Adipose tissue (tissue), 3 donors: ENCODE results near the gene HIP1. TPM values are rescaled to one million over a fixed set of nuclear protein-coding genes. Genes with fewer than 3 reads are reported as not detected.
"Not testable (repeated sequence)": the region's sequence is repeated elsewhere in the genome, so short reads cannot be mapped to it uniquely, and the experiment has no call there.

ENCODE experiments used
- H3K27ac ChIP-seq: one replicate; pipeline ENCODE4 v1.5.1; 2013; ENCODE audit warnings: low read depth, low read length
- WGBS, 3 donors: extraction: QIAGEN DNeasy Blood & Tissue Kit; methylation state at CpG; one replicate each; pipeline ENCODE4 v1.1.7; 2013; 5-methylcytosine and 5-hydroxymethylcytosine counted together
- polyA plus RNA-seq, 3 donors: library from polyadenylated mRNA; stranded (reverse); fragments of 200-250 nt; gene quantifications; one replicate each; pipeline ENCODE4 v1.2.3, GENCODE V29; 2013
- donor health status: healthy with polysubstance abuse.
- donor health status: Bipolar disorder and iron deficiency.
- donor health status: healthy.

Gene HIP1
- polyA plus RNA-seq, 3 donors, result 4.1 to 15.4 (median 10.7) TPM

DNA sequence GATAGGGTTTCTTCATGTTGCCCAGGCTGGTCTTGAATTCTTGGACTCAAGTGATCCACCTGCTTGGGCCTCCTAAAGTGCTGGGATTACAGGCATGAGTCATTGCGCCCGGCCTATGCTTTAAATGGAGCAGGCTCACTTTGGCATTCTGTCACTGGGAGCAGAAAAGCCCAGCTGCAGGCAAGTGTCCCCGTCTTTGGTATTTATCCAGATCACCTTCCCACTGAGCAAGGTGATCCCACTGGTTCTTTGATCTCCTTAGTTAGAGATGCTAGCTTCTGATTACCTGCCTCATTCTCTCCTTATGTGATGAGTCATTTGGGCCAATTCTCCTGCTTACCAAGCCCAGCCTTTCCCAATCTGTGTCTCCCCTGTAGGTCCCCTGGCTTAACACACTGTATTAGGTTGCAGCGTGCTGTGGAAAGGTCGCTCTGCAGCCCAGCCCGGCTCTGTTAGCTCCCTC lies 207.4 kb downstream of the HIP1 start:
- H3K27ac ChIP-seq, result no peak overlapping the region
- 60 to 79% (median 75%) methylated on average over 6 of the region's 6 CpGs for WGBS, 3 donors

DNA sequence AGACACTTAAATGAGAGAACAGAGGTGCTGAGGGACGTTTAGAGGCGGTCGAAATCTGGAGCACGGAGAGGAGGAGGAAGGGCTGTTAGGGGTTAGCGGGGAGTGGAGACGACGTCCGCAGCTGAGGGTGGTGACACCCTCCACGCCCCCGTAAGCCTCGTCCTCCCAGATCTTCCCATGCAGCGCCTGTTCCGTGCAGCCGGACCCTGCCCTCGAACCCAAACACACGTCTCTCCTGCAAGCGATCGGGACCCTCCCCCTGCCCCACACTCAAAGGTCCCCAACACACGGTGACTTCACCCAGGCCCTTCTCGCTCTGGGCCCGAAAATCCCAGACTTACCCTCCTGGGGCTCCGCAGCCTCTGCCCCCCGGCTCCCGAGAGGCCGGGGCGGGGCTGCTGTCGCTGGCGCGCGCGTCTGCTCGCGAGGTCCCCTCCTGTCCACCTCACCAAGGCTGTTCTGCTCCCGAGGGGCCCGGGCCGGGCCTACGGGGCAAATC lies 211.5 kb downstream of the HIP1 start:
- H3K27ac ChIP-seq, result not testable (repeated sequence)
- WGBS, 3 donors, result 0 to 1% (median 1%) methylated on average over 28 to 37 of the region's 37 CpGs

DNA sequence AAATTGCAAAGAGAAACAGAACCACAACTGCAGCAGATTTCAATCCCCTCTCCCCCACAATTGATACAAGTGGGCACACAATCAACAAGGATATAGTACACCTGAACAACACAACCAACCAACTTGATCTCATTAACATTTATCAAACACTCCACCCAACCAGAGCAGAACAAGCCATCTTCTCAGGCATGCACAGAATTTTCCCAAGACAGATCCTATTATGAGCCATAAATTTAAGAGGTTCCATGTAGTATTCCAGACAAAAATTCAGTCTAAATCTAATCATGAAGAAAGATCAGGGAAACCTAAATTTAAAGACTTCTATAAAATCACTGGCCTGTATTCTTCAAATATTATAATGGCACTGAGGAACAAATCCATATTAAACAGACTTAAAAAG lies 217.0 kb downstream of the HIP1 start:
- H3K27ac ChIP-seq, result not testable (repeated sequence)

DNA sequence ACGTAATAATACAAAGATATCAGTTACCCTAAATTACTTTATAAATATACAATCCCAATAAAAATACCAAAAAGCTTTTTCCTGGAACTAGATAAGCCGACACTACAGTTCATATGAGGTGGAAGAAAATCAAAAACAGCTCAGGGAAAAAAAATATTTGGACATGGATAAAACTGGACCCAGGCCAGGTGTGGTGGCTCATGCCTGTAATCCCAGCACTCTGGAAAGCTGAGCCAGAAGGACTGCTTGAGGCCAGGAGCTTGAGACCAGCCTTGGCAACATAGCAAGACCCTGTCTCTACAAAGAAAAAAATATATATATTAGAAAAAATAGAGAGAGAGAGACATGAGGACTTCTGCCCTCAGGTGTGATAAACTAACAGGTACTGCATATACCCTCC lies 219.9 kb downstream of the HIP1 start:
- 53 to 84% (median 84%) methylated on average over 2 of the region's 2 CpGs for WGBS, 3 donors
- H3K27ac ChIP-seq, result not testable (repeated sequence)

DNA sequence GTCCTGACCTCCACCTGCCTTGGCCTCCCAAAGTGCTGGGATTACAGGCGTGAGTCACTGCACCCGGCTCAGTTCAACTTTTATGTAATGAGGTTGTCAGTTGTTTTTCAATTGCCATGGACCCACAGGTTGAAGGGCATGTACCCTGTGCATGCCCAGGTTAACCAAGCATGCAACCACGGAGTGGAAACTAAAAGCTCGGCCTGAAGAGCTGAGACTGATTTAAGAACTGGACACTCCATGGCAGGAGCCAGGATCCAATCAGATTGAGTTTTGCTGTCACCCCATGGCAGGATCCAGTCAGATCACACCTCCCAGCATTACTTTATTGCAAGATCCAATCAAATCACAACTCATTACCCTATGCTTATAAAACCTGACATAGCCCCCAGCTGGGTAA lies 229.7 kb downstream of the HIP1 start:
- 91 to 95% (median 94%) methylated on average over 2 of the region's 4 CpGs for WGBS, 3 donors
- H3K27ac ChIP-seq, result not testable (repeated sequence)

DNA sequence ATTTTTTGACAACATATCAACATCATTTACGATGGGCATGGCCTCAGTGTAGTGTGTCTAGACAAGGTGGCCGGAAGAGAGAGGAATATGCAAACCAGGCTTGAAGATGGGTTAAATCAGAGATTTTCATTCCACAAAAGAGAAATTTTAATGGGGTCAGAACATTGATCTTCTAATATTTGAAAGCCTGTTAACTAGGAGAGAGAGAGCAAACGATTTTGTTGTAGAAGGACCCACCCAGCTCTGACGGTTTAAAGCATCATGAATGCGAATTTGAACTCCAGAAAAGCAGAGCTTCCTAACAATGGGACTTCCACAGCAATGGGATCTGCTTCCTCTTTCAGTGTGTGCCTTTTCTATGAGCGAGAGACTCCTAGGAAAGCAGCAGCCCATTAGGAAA lies 246.7 kb downstream of the HIP1 start, which contains the start of gene SPDYE5:
Gene SPDYE5, plus strand, starts transcription at position 301 of the 400 bp plus-strand sequence. CDS start 1,728 bp downstream, outside the sequence.
- H3K27ac ChIP-seq, result not testable (repeated sequence)
- 75 to 80% (median 78%) methylated on average over 4 to 5 of the region's 6 CpGs for WGBS, 3 donors

DNA sequence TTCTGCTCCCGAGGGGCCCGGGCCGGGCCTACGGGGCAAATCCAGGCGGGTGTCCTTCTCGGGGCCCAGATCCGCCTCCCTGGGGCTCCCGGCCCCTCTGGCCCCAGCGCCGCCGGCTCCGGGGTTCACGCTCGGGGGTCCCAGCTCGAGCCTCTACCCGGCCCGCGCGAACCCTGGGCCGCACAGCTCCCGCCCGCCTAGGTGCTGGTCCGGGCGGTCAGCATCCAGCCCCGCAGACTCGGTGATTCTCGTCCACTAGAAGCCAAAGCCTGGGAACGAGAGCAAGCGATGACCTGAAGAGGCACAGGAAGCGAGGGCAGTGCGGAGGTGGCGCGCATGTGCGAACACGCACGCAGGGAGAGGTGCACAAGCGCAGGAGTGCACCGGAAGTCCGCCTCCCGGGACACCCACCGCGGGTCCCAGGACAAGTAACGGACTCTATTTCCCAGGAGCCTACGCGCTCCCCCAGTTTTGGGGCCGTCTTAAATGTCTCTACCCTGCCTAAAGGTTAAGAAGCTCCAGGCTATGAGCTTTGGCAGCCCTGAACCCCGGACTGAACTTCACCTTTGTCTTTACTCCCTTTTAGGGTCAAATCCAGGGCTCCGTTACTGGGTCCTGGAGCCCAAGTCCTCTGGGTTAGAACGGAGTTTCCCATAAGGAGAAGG lies 252.6 kb downstream of the HIP1 start, which contains the start of gene POM121C:
Gene POM121C, minus strand, starts transcription at position 321 of the 665 bp plus-strand sequence. CDS start 44,803 bp downstream, outside the sequence.
- WGBS, 3 donors, result 1% methylated on average over 45 to 49 of the region's 49 CpGs
- H3K27ac ChIP-seq, result not testable (repeated sequence)

DNA sequence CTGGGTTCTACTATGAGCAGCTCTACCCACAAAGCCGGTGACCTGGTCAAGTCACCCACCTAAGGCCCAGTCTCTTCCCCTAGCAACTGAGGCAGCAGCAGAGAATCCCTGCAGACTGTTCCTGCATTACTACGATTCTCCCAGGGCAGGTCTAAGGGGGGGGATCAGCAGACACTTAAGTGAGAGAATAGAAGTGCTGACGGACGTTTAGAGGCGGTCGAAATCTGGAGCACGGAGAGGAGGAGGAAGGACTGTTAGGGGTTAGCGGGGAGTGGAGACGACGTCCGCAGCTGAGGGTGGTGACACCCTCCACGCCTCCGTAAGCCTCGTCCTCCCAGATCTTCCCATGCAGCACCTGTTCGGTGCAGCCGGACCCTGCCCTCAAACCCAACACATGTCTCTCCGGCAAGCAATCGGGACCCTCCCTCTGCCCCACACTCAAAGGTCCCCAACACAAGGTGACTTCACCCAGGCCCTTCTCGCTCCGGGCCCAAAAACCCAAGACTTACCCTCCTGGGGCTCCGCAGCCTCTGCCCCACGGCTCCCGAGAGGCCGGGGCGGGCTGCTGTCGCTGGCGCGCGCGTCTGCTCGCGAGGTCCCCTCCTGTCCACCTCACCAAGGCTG lies 253.3 kb downstream of the HIP1 start:
- 1 to 2% (median 1%) methylated on average over 16 to 32 of the region's 32 CpGs for WGBS, 3 donors
- H3K27ac ChIP-seq, result not testable (repeated sequence)

Other genes with a start within 250 kb of the HIP1 start
- gene SPDYE5, start 246.6 kb downstream of the HIP1 start, polyA plus RNA-seq, result under 1 TPM in 1 of 3 donors, not detected in 2; 0.08 TPM
- 10 to 100 TPM in 1 of 3 donors, under 1 TPM in 2; 0.23 to 10.6 (median 0.82) TPM for gene CCL26, start 33.3 kb upstream of the HIP1 start, polyA plus RNA-seq
- 1 to 10 TPM in 1 of 3 donors, under 1 TPM in 2; 0.20 to 1.0 (median 0.34) TPM for gene CCL24, start 74.9 kb upstream of the HIP1 start, polyA plus RNA-seq
- 10 to 100 TPM; 23.4 to 53.5 (median 43.4) TPM for gene RHBDD2, start 140.1 kb upstream of the HIP1 start, polyA plus RNA-seq
- 100 to 1,000 TPM in 1 of 3 donors, 10 to 100 TPM in 2; 59.6 to 250 (median 70.1) TPM for gene POR, start 176.2 kb upstream of the HIP1 start, polyA plus RNA-seq